Prostate gland (tissue), 2 donors: ENCODE data around the gene CYP4F12. TPM values are rescaled to one million over a fixed set of nuclear protein-coding genes. Genes with fewer than 3 reads are reported as not detected.
"Not testable (repeated sequence)": the region's sequence is repeated elsewhere in the genome, so short reads cannot be mapped to it uniquely, and the experiment has no call there.

Source experiments
- DNase-seq: peaks from one replicate; pipeline ENCODE4 v3.0.0-alpha.2; 2019; ENCODE audit warnings: low spot score
- H3K27ac ChIP-seq, 2 donors: fragments of 200-600 bp; sonication (generic); 2 replicates each; pipeline ENCODE4 v1.5.1; 2017 to 2019
- H3K27me3 ChIP-seq: fragments of 200-600 bp; sonication (generic); replicated peaks from 2 replicates; pipeline ENCODE4 v1.5.1; 2019; ENCODE audit not compliant: insufficient read depth
- H3K36me3 ChIP-seq, 2 donors: fragments of 200-600 bp; sonication (generic); 1 replicate in 1 of 2; 2 replicates in 1 of 2; pipeline versions ENCODE4 v1.5.1 to v1.8.1; 2017 to 2019
- H3K4me1 ChIP-seq: fragments of 200-600 bp; sonication (generic); replicated peaks from 2 replicates; pipeline ENCODE4 v1.5.1; 2019
- H3K4me3 ChIP-seq, 2 donors: fragments of 200-600 bp; sonication (generic); 2 replicates each; pipeline ENCODE4 v1.5.1; 2017 to 2019
- H3K9me3 ChIP-seq: fragments of 200-600 bp; sonication (generic); 2 replicates; pipeline ENCODE4 v1.5.1; 2017
- CTCF ChIP-seq, 4 experiments: fragments of 200-600 bp in 2 of 4; fragments of 450-650 bp in 2 of 4; sonication (generic) in 2 of 4; IDR thresholded peaks; 1 replicate in 3 of 4; 2 replicates in 1 of 4; pipeline ENCODE4 v1.5.1; 2016 to 2019; ENCODE audit warnings: antibody characterized with exemption in 4 of 4, mild to moderate bottlenecking in 2 of 4, moderate library complexity in 2 of 4
- POLR2A ChIP-seq: fragments of 450-650 bp; IDR thresholded peaks from one replicate; pipeline ENCODE4 v1.6.1; 2016; ENCODE audit warnings: antibody characterized with exemption, mild to moderate bottlenecking
- POLR2AphosphoS5 ChIP-seq: sonication (generic); formaldehyde crosslinking; IDR thresholded peaks from one replicate; pipeline ENCODE4 v1.6.1; 2017; ENCODE audit warnings: antibody characterized with exemption
- WGBS: methylation state at CpG from one replicate; pipeline ENCODE4 v1.1.5; 2018; 5-methylcytosine and 5-hydroxymethylcytosine counted together
- intact Hi-C: fragments of 100-400 bp; cut with DNase I; formaldehyde crosslinking; loops from one replicate; pipeline ENCODE4 v1.14.2; 2022
- total RNA-seq, 2 donors: library from RNA; depleted of rRNA; stranded (reverse); fragments of >200 nt; gene quantifications; one replicate each; pipeline ENCODE4 v1.1.0, GENCODE V29; 2016

Gene CYP4F12
- total RNA-seq, 2 donors from 2014 or later = 6.9 to 50.9 TPM

- H3K27me3 ChIP-seq = no peaks in the 10 kb centered on the region
- H3K4me1 ChIP-seq = no peaks in the 10 kb centered on the region
- no peaks in the 10 kb centered on the region for H3K9me3 ChIP-seq
- no peak for DNase-seq
- peak overlapping the region; percentile 48 to 56 for H3K27ac ChIP-seq
- H3K4me3 ChIP-seq = no peak overlapping the region
- no peaks in the 10 kb centered on the region for H3K36me3 ChIP-seq
- intact Hi-C loops = no loop called here
- no peak for TF ChIP-seq POLR2A
- TF ChIP-seq POLR2AphosphoS5 = no peak
- TF ChIP-seq CTCF (IDR thresholded peaks at IDR 0.05) = no peak
- 35% methylated on average over 9 of the region's 9 CpGs for WGBS
These were observed 328 bp downstream of the CYP4F12 start for GRCh38 chr19:15673176-15673654.

GRCh38 chr19:15675560-15675959, 2.7 kb downstream of the CYP4F12 start:
- 44% methylated on average over 3 of the region's 3 CpGs for WGBS
- no peaks in the 10 kb centered on the region for H3K4me1 ChIP-seq

GRCh38 chr19:15679089-15679488, 6.2 kb downstream of the CYP4F12 start:
- Histone ChIP-seq H3K4me1 (no peaks in the 10 kb centered on the region), H3K4me3 (no peak overlapping the region), H3K27me3 (no peaks in the 10 kb centered on the region), H3K27ac (no peak overlapping the region), H3K36me3 (no peaks in the 10 kb centered on the region), H3K9me3 (no peaks in the 10 kb centered on the region)
- intact Hi-C loops = no loop called here
- TF ChIP-seq POLR2A (no peak), CTCF (IDR thresholded peaks at IDR 0.05) (no peak), POLR2AphosphoS5 (no peak)
- DNase-seq = no peak
- 20% methylated on average over 4 of the region's 4 CpGs for WGBS

More at GRCh38 chr19:15675560-15675959, 2.7 kb downstream of the CYP4F12 start:
- Histone ChIP-seq H3K36me3 (no peaks in the 10 kb centered on the region), H3K27ac (no peak overlapping the region), H3K4me3 (no peak overlapping the region), H3K27me3 (no peaks in the 10 kb centered on the region), H3K9me3 (no peaks in the 10 kb centered on the region)
- TF ChIP-seq POLR2AphosphoS5 (no peak), CTCF (IDR thresholded peaks at IDR 0.05) (no peak), POLR2A (no peak)
- DNase-seq = no peak
- intact Hi-C loops = no loop called here

- H3K36me3 ChIP-seq, H3K27me3 ChIP-seq, DNase-seq, H3K9me3 ChIP-seq, intact Hi-C loops, H3K27ac ChIP-seq, H3K4me1 ChIP-seq, H3K4me3 ChIP-seq: not testable (repeated sequence)
- 67% methylated on average over 4 of the region's 4 CpGs for WGBS
These were observed 7.0 kb downstream of the CYP4F12 start for GRCh38 chr19:15679865-15680264.

GRCh38 chr19:15680478-15681322, 7.8 kb downstream of the CYP4F12 start:
- intact Hi-C loops = no loop called here
- H3K36me3 ChIP-seq = no peaks in the 10 kb centered on the region
- no peak overlapping the region for H3K27ac ChIP-seq
- H3K4me3 ChIP-seq = no peak overlapping the region
- WGBS = 59% methylated on average over 8 of the region's 8 CpGs
- no peaks in the 10 kb centered on the region for H3K9me3 ChIP-seq
- DNase-seq = no peak
- H3K27me3 ChIP-seq = no peaks in the 10 kb centered on the region
- no peaks in the 10 kb centered on the region for H3K4me1 ChIP-seq
- TF ChIP-seq POLR2AphosphoS5 (no peak), CTCF (IDR thresholded peaks at IDR 0.05) (no peak), POLR2A (no peak)
